GM23338 (cell line): ENCODE data around the gene TST. TPM values are rescaled to one million over a fixed set of nuclear protein-coding genes. Genes with fewer than 3 reads are reported as not detected.

Source experiments
- ATAC-seq: fragments of 200-7000 bp; cut with Tn5 transposase; 3 replicates; pipeline ENCODE4 v1.9.1; 2020
- DNase-seq: peaks from one replicate; pipeline ENCODE4 v3.0.0-alpha.2; 2015; ENCODE audit warnings: low spot score
- H2AFZ ChIP-seq: fragments of 200-600 bp; sonication (generic); 2 replicates; pipeline ENCODE4 v1.8.0; 2016; ENCODE audit warnings: antibody characterized with exemption, mild to moderate bottlenecking, moderate library complexity
- H3F3A ChIP-seq: fragments of 200-600 bp; sonication (generic); replicated peaks from 2 replicates; pipeline ENCODE4 v1.8.0; 2017; ENCODE audit warnings: antibody characterized with exemption, mixed run types, low read depth
- H3K27ac ChIP-seq: fragments of 200-600 bp; sonication (generic); 2 replicates; pipeline ENCODE4 v1.6.1; 2016; ENCODE audit warnings: low read depth
- H3K27me3 ChIP-seq: fragments of 200-600 bp; sonication (generic); 2 replicates; pipeline ENCODE4 v1.8.0; 2016; ENCODE audit warnings: mild to moderate bottlenecking, mixed run types, moderate library complexity; ENCODE audit not compliant: insufficient read depth
- H3K36me3 ChIP-seq: fragments of 200-600 bp; sonication (generic); 2 replicates; pipeline ENCODE4 v1.8.0; 2016; ENCODE audit warnings: mild to moderate bottlenecking; ENCODE audit not compliant: insufficient read depth
- H3K4me1 ChIP-seq: fragments of 200-600 bp; sonication (generic); 2 replicates; pipeline ENCODE4 v1.8.0; 2016; ENCODE audit warnings: mild to moderate bottlenecking, moderate library complexity; ENCODE audit not compliant: insufficient read depth
- H3K4me2 ChIP-seq: fragments of 200-600 bp; sonication (generic); 2 replicates; pipeline ENCODE4 v1.7.1; 2017; ENCODE audit warnings: mixed run types
- H3K4me3 ChIP-seq: fragments of 200-600 bp; sonication (generic); 2 replicates; pipeline ENCODE4 v1.6.1; 2016; ENCODE audit warnings: mixed run types
- H3K79me2 ChIP-seq: fragments of 200-600 bp; sonication (generic); replicated peaks from 2 replicates; pipeline ENCODE4 v1.8.0; 2017; ENCODE audit warnings: mild to moderate bottlenecking; ENCODE audit not compliant: insufficient read depth
- H3K9me2 ChIP-seq: fragments of 200-600 bp; sonication (generic); 2 replicates; pipeline ENCODE4 v1.8.0; 2017; ENCODE audit not compliant: insufficient read depth
- H4K20me1 ChIP-seq: fragments of 200-600 bp; sonication (generic); replicated peaks from 2 replicates; pipeline ENCODE4 v1.8.0; 2017; ENCODE audit warnings: mild to moderate bottlenecking; ENCODE audit not compliant: insufficient read depth
- H3K27ac Mint-ChIP-seq: 2 replicates; pipeline ENCODE4 v1.8.0; 2020; ENCODE audit warnings: inconsistent platforms, mild to moderate bottlenecking, moderate library complexity, mixed read lengths
- H3K27me3 Mint-ChIP-seq: 3 replicates; pipeline ENCODE4 v1.8.0; 2022; ENCODE audit warnings: low read depth, mild to moderate bottlenecking, moderate library complexity, mixed read lengths, inconsistent platforms; ENCODE audit not compliant: insufficient read depth, poor library complexity
- H3K36me3 Mint-ChIP-seq: 3 replicates; pipeline ENCODE4 v1.8.0; 2021; ENCODE audit warnings: low read depth, mild to moderate bottlenecking, inconsistent platforms, moderate library complexity, mixed read lengths
- H3K4me1 Mint-ChIP-seq: 3 replicates; pipeline ENCODE4 v1.8.0; 2020; ENCODE audit warnings: mild to moderate bottlenecking, inconsistent platforms, mixed read lengths
- H3K4me3 Mint-ChIP-seq: 3 replicates; pipeline ENCODE4 v1.8.0; 2021; ENCODE audit warnings: moderate library complexity, mild to moderate bottlenecking, inconsistent platforms, mixed read lengths
- H3K9me3 Mint-ChIP-seq: 3 replicates; pipeline ENCODE4 v1.8.0; 2020; ENCODE audit warnings: moderate library complexity, mild to moderate bottlenecking, inconsistent platforms, mixed read lengths
- CREB1 ChIP-seq: fragments of 250-450 bp; sonication (Bioruptor Pico); IDR thresholded peaks from 2 replicates; pipeline ENCODE4 v1.5.0; 2020; ENCODE audit warnings: low read depth, mild to moderate bottlenecking, moderate library complexity
- ZNF114 ChIP-seq: fragments of 250-450 bp; sonication (Bioruptor Pico); IDR thresholded peaks from 2 replicates; pipeline ENCODE4 v1.5.0; 2020; ENCODE audit warnings: mild to moderate bottlenecking, moderate library complexity
- ZNF331 ChIP-seq: fragments of 250-450 bp; sonication (Bioruptor Pico); IDR thresholded peaks from 2 replicates; pipeline ENCODE4 v1.5.0; 2020; ENCODE audit warnings: low read depth, mild to moderate bottlenecking, moderate library complexity
- polyA plus RNA-seq: library from polyadenylated mRNA; unstranded; fragments of >200 nt; fragmentation: Nextera tagmentation; extraction: Ambion mirVana; gene quantifications from 2 replicates; pipeline ENCODE4 v1.2.1, GENCODE V29; 2016
- total RNA-seq: library from RNA; depleted of rRNA; stranded (reverse); fragments of >200 nt; shearing (Covaris generic); gene quantifications from 2 replicates; pipeline ENCODE4 v1.2.3, GENCODE V29; 2014
- TF ChIP-seq, protein P1 (sequence below): IDR thresholded peaks from 2 replicates; pipeline ENCODE4 v1.6.1; 2016; ENCODE audit warnings: antibody characterized with exemption
- TF ChIP-seq, protein P2 (sequence below), 2 experiments: fragments of 200-600 bp in 1 of 2; sonication (generic) in 1 of 2; conservative IDR thresholded peaks; 2 replicates each; pipeline versions ENCODE4 v1.5.1 to v1.6.1; 2016 to 2017; ENCODE audit warnings: antibody characterized with exemption in 2 of 2, low read depth in 2 of 2, mild to moderate bottlenecking in 2 of 2, moderate library complexity in 1 of 2
- TF ChIP-seq, protein P3 (sequence below): IDR thresholded peaks from one replicate; pipeline ENCODE4 v1.6.1; 2018; ENCODE audit warnings: antibody characterized with exemption; ENCODE audit not compliant: unreplicated experiment

Gene TST
- total and polyA plus RNA-seq, 2 experiments from 2014 or later, result 14.6 to 32.7 TPM

DNA sequence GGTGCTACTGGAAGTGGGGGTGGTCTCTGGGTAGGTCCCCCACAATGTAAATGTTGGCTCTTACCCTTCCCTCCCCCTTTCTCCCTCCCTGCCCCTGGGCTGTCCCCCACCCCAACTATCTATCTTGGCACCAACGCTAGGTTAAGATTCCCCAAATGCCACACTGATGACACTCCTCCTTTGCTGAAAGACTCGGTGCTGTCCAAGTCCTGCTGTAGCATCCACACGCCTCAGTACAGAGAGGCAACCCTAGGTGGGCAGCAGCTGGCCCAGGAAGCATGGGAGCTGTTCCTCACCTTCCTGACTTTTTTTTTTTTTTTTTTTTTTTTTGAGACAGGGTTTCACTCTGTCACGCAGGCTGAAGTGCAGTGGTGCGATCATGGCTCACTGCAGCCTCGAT lies 28.9 kb upstream of the TST start:
- ATAC-seq (no peak), DNase-seq (peak; percentile 40)
- Mint-ChIP-seq H3K36me3 (no peaks in the 10 kb centered on the region), H3K9me3 (no peaks in the 10 kb centered on the region), H3K27ac (no peak overlapping the region), H3K27me3 (peaks cover 9% of the 10 kb centered on the region), H3K4me1 (peaks cover 13% of the 10 kb centered on the region), H3K4me3 (no peak overlapping the region)
- H2AFZ ChIP-seq, result no peak overlapping the region
- no peaks in the 10 kb centered on the region for H3K79me2 ChIP-seq
- no peaks in the 10 kb centered on the region for H3F3A ChIP-seq
- H3K4me1 ChIP-seq, result peaks cover 3% of the 10 kb centered on the region; the same call in 1 of the 2 replicates
- TF ChIP-seq ZNF114 (CRISPR knock-in tag) (no peak), ZNF331 (CRISPR knock-in tag) (no peak)
- TF ChIP-seq, protein P1, sequence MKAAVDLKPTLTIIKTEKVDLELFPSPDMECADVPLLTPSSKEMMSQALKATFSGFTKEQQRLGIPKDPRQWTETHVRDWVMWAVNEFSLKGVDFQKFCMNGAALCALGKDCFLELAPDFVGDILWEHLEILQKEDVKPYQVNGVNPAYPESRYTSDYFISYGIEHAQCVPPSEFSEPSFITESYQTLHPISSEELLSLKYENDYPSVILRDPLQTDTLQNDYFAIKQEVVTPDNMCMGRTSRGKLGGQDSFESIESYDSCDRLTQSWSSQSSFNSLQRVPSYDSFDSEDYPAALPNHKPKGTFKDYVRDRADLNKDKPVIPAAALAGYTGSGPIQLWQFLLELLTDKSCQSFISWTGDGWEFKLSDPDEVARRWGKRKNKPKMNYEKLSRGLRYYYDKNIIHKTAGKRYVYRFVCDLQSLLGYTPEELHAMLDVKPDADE, result no peak
- TF ChIP-seq, protein P2, sequence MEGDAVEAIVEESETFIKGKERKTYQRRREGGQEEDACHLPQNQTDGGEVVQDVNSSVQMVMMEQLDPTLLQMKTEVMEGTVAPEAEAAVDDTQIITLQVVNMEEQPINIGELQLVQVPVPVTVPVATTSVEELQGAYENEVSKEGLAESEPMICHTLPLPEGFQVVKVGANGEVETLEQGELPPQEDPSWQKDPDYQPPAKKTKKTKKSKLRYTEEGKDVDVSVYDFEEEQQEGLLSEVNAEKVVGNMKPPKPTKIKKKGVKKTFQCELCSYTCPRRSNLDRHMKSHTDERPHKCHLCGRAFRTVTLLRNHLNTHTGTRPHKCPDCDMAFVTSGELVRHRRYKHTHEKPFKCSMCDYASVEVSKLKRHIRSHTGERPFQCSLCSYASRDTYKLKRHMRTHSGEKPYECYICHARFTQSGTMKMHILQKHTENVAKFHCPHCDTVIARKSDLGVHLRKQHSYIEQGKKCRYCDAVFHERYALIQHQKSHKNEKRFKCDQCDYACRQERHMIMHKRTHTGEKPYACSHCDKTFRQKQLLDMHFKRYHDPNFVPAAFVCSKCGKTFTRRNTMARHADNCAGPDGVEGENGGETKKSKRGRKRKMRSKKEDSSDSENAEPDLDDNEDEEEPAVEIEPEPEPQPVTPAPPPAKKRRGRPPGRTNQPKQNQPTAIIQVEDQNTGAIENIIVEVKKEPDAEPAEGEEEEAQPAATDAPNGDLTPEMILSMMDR (conservative IDR thresholded peaks at IDR 0.05; ENCODE audit: low read depth in 2 of 2), result no peak
- peaks cover 4% of the 10 kb centered on the region; the same call in 1 of the 2 replicates for H3K27me3 ChIP-seq
- H3K36me3 ChIP-seq, result no peaks in the 10 kb centered on the region
- H3K4me2 ChIP-seq, result no peak overlapping the region
- no peak overlapping the region for H3K4me3 ChIP-seq
- H3K9me2 ChIP-seq, result no peaks in the 10 kb centered on the region
- no peak overlapping the region for H3K27ac ChIP-seq
- H4K20me1 ChIP-seq, result 0 out of 2 replicates have a peak, but pooled peaks cover under 1% of the 10 kb centered on the region

DNA sequence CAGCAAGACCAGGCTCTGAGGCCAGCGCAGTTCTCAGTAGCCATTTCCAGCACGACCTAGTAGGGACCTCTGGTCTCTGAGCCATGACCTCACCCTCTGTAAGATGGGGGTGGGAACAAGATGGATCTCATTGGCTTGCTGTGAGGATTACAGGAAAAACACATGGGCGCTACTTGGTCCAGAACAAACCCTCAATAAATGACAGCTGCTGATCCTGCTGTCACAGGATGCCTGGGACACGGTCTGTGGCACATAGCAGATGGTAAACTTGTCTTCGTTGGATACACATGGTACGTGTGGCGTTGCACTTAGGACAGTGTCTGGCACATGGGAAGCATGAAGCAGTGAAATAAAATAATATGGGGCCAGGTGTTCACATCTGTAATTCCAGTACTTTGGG lies 27.8 kb upstream of the TST start:
- no peak overlapping the region for H3K4me3 Mint-ChIP-seq
- Histone ChIP-seq H3K27me3 (peaks cover 4% of the 10 kb centered on the region; the same call in 1 of the 2 replicates), H4K20me1 (no peaks in the 10 kb centered on the region), H2AFZ (no peak overlapping the region), H3K4me1 (no peaks in the 10 kb centered on the region; the same call in 1 of the 2 replicates), H3K79me2 (no peaks in the 10 kb centered on the region), H3K4me2 (no peak overlapping the region), H3K4me3 (no peak overlapping the region), H3K27ac (no peak overlapping the region), H3F3A (no peaks in the 10 kb centered on the region), H3K9me2 (no peaks in the 10 kb centered on the region), H3K36me3 (no peaks in the 10 kb centered on the region)
- no peaks in the 10 kb centered on the region; the same call in 2 of the 3 replicates for H3K9me3 Mint-ChIP-seq
- H3K4me1 Mint-ChIP-seq, result peaks cover 9% of the 10 kb centered on the region
- peaks cover 8% of the 10 kb centered on the region for H3K27me3 Mint-ChIP-seq
- no peaks in the 10 kb centered on the region for H3K36me3 Mint-ChIP-seq
- TF ChIP-seq, protein P3, sequence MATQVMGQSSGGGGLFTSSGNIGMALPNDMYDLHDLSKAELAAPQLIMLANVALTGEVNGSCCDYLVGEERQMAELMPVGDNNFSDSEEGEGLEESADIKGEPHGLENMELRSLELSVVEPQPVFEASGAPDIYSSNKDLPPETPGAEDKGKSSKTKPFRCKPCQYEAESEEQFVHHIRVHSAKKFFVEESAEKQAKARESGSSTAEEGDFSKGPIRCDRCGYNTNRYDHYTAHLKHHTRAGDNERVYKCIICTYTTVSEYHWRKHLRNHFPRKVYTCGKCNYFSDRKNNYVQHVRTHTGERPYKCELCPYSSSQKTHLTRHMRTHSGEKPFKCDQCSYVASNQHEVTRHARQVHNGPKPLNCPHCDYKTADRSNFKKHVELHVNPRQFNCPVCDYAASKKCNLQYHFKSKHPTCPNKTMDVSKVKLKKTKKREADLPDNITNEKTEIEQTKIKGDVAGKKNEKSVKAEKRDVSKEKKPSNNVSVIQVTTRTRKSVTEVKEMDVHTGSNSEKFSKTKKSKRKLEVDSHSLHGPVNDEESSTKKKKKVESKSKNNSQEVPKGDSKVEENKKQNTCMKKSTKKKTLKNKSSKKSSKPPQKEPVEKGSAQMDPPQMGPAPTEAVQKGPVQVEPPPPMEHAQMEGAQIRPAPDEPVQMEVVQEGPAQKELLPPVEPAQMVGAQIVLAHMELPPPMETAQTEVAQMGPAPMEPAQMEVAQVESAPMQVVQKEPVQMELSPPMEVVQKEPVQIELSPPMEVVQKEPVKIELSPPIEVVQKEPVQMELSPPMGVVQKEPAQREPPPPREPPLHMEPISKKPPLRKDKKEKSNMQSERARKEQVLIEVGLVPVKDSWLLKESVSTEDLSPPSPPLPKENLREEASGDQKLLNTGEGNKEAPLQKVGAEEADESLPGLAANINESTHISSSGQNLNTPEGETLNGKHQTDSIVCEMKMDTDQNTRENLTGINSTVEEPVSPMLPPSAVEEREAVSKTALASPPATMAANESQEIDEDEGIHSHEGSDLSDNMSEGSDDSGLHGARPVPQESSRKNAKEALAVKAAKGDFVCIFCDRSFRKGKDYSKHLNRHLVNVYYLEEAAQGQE, result no peak
- TF ChIP-seq CREB1 (CRISPR knock-in tag), result no peak
- ATAC-seq (no peak), DNase-seq (no peak)
- no peak overlapping the region for H3K27ac Mint-ChIP-seq
